Stimulated activated CD8-positive, alpha-beta memory T cell treated with anti-CD3 and anti-CD28 coated beads, Interleukin-15, amount 100 ng/mL, for 24 hours (primary cell): ENCODE results near the gene SMIM20.

Source experiments
- DNase-seq: peaks from one replicate; pipeline ENCODE4 v3.0.0-alpha.2; 2020; ENCODE audit warnings: low read depth

Gene SMIM20

GRCh38 chr4:25926462-25926861, 12.4 kb downstream of the SMIM20 start:
- DNase-seq = no peak

GRCh38 chr4:25927361-25928195, 13.6 kb downstream of the SMIM20 start:
- DNase-seq = no peak

- no peak for DNase-seq
Observed at GRCh38 chr4:25928379-25929297, 14.6 kb downstream of the SMIM20 start.

DNA sequence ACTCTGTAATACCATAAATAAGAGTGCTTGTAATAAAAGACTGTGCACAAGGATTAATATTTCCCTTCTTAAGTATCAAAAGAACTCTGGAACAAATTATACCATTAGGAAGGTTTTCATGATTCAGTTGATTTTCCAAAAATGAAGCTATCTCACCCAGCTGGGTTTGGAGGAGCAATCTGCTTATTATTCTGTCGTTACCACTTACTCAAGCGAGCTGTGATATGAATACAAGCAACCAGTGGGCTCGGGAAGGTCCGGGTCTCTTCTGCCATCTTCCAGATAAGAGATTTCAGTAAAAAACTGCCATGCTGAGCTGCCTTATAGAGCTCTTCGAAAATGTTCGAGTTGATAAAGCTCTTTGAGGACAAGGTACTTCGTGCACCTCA, 15.3 kb downstream of the SMIM20 start:
- no peak for DNase-seq

DNA sequence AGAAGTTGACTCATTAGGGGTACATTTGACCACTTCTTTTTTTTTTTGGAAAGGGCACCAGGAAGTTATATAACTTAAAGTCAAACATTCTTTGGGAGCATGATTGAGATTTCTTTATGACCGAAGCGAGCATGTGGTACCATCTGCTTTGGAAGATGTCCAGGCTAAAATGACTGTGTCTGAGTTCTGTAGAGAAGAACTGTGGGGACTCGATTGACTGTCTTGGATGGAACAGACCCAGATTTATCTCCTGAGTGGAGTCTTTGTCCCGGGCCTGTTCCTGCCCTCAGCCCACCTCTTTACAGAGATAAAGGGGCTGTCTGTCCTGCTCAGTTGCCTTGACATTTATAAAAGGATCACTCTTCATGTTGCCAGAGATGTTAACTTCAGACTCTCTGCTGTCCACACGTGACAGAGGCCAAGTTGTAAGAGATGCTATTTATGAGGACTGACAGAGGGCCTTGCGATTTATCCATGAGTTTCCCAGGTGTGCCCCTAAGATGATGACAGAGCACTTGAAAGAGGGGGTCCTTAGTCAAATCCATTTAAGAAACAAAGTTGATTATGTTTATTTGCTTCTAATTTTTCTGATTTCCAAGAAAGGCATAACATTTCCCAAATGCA, 16.8 kb downstream of the SMIM20 start:
- DNase-seq = no peak

DNA sequence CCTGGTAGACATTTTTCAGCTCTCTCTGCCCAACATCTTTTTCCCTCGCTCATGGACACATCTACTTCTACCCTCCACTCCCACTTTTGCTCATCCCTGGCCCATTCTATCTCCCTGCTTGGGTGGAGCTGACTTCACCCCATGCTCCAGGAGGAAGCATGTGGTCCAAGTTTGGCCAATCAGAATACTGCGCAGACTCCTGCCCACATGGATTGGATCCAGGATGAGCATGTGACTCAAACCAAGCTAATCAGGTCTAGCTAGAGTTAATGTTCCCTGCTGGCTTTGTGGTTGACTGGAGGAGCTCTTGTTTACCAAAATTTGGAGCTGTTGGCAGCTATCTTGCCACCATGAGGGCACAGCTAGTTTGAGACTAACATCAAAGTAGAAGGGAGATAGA, 22.7 kb downstream of the SMIM20 start:
- DNase-seq = no peak

GRCh38 chr4:25937801-25938200, 23.8 kb downstream of the SMIM20 start:
- no peak for DNase-seq

- no peak for DNase-seq
Observed at GRCh38 chr4:25938366-25938765, 24.3 kb downstream of the SMIM20 start.

DNA sequence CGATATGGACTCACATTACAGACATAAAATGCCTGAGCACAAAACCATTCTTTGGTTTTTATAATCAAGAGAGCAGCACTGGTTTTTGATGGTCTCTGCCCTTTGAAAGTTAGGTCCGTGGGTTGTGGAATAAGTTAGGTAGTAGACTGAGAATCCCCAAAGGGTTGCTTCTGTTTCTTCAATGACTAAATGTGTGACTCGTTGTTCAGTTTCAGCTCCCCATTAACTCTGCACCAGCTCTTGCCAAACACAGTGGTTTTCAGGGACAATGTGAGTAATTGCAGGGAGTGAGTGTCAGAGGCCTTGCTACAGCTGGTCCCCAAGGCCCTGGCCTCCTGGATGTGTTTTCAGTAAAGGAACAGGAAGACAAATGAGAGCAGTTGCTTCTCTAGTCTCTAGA, 24.8 kb downstream of the SMIM20 start:
- no peak for DNase-seq

- no peak for DNase-seq
Observed at GRCh38 chr4:25939330-25939729, 25.3 kb downstream of the SMIM20 start.

DNA sequence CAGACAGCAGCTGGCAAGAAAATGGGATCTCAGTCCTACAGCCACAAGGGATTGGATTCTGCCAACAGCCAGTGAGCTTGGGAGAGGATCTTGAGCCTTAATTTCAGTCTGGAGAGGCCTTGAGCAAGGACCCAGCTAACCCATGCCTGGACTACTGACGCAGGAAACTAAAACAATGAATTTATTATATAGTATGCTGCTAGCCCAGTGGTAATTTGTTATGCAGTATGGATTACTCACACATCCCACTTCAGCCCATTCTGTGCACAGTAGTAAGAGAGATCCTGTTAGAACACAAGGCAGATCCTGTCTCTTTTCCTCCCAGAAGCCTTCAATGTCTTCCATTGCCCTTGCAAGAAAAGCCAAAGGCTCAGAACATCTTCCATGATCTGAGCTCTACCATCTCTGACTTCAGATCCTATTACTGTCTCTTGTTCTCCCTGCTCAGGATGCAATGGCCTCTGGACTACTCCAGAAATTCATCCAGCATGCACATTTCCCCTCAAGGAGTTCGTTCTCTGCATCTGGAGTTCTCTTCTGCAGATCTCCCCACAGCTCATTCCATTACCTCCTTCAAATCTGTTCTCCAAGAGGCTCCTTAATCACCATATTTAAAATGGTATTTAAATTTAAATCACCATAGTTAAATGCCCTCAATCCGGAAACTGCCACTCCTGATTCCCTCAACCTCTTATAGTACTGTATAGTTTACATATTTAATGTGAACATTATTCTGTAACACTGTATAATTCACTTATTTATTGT, 27.6 kb downstream of the SMIM20 start:
- DNase-seq = no peak

- no peak for DNase-seq
Observed at GRCh38 chr4:25943312-25943711, 29.3 kb downstream of the SMIM20 start.

DNA sequence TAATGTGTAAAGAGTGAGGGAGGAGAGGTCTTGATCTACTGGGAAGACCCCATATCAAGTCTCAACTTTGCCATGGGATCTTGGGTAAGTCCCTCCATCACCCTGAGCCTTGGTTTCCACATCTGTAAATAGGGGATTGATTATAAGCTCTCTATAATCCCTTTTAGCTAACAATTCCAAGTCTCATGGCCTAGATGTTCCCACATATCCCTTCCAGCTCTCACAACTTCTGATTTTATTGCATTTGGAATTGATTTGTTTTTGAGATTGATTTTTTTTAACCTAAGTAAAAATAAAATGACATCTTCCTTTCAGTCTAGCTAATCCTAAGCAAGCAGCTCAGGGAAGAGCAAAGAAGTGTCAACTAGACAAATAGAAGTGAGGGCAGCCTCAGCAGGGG, 29.8 kb downstream of the SMIM20 start:
- no peak for DNase-seq

DNA sequence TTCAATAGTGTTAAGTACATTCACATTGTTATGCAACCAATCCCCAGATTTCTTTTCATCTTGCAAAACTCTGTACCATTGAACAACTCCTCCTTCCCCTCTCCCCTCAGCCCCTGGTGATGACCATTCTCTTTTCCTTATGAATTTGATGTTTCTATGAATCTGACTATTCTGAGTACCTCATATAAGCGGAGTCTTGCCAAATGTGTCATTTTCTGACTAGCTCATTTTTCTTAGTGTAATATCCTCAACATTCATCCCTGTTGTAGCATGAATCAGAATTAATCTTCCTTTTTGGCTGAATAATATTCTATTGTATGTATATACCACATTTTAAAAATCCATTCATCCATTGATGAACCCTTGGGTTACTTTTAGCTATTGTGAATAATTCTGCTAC, 34.0 kb downstream of the SMIM20 start:
- DNase-seq = no peak

DNA sequence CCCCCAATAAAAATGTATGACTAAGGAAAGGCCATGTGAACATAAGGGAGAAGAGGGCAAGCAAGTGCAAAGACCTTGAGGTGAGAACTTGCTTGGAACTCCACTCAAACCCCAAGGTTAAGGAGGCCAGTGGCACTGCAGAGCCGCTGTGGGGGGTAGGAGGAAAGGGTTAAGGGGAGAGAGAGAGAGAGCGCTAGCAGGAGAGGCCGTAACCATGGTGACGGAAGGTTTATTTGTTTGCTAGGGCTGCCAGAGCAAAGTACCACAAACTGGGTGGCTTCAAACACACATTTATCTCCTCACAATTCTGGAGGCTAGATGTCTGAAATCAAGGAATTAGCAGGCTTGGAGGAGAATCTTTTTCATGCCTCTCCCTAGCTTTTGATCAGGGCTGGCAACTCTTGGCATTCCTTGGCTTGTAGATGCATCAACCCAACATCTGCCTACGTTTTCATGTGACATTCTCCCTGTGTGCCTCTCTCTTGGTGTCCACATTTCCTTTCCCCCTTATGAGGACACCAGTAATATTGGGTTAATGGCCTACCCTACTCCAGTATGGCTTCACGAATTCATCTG, 35.2 kb downstream of the SMIM20 start:
- no peak for DNase-seq

DNA sequence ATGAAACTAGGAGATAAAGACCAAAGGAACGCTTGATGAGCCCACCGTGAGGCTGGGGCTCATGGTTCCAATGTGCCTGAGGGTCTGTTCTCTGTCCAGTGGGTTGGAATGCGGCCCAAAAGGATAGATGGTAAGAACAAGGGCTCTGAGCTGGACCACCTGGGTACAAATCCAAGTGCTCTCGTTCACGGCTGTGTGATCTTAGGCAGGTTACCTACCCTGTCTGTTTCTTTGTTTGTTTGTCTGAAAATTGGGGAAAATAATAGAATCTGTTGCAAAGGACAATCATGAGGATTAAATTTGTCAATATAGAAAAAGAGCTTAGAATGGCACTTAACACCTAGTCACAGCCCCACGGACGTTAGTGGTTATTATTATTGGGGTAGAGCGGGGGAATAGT, 36.0 kb downstream of the SMIM20 start:
- DNase-seq = no peak

DNA sequence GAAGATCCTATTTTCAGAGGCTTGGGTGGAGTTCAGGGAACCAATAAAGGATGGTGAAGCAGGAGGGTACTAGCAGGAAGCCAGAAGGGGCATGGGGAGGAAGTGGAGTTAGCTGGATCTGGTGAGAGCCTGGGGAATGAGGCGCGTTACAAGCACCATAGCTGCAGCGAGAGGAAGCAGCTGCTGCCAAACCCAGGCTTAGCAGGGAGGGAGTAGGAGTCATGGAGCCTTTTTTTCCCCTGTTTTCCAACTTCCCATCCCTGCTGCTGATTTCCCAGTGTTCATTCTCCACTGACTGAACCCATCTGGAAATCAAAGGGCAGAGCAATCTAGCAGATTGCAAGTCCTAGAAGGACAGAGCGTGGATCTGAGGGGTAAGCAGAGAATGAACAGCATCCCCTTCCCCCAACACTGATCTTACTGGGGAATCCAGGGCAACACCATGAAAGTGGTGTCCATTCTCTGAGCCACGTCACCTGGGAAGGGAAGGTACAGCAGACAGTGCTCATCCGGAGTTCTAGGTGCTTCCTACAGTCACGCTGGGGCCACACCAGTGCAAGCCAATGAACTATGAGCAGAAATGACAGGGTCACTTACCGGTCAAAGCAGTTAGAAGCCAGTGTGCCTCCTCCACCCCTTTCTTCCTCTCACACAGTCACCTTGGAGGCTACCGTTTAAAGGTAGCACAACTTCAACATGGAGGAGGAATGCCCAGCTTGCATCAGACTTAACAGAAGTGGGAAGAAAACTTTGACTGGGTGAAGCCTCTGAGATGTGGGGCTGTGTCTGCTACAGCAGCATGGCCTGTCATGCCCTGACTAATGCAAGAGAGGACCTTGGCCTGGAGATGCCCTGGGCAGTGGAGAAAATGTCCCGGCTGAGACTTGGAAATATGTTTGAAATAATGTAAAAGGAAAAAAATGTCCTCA, 36.7 kb downstream of the SMIM20 start:
- no peak for DNase-seq

GRCh38 chr4:25951390-25951952, 37.5 kb downstream of the SMIM20 start:
- DNase-seq = no peak

GRCh38 chr4:25953740-25954139, 39.7 kb downstream of the SMIM20 start:
- no peak for DNase-seq

- DNase-seq = no peak
Observed at GRCh38 chr4:25954293-25954904, 40.4 kb downstream of the SMIM20 start.
